HepG2 (cell line): ENCODE data around the gene SCP2. TPM values are rescaled to one million over a fixed set of nuclear protein-coding genes. Genes with fewer than 3 reads are reported as not detected.

ENCODE experiments used
- FIP1L1 ChIP-seq: fragments of 200-400 bp; formaldehyde crosslinking; IDR thresholded peaks from 2 replicates; pipeline ENCODE4 v1.6.1; 2018; ENCODE audit warnings: low read depth, mild to moderate bottlenecking, low read length, moderate library complexity, borderline replicate concordance; ENCODE audit not compliant: insufficient read depth
- HMG20A ChIP-seq: IDR thresholded peaks from 2 replicates; pipeline ENCODE4 v1.6.1; 2016; ENCODE audit warnings: borderline replicate concordance
- HNF4A ChIP-seq: sonication (generic); formaldehyde crosslinking; IDR thresholded peaks from 2 replicates; pipeline ENCODE4 v1.4.0; 2020; ENCODE audit warnings: missing genetic modification reagents
- HOXA3 ChIP-seq: sonication (generic); formaldehyde crosslinking; IDR thresholded peaks from 2 replicates; pipeline ENCODE4 v1.5.0; 2020; ENCODE audit warnings: missing genetic modification reagents
- HOXD1 ChIP-seq: sonication (generic); formaldehyde crosslinking; IDR thresholded peaks from 2 replicates; pipeline ENCODE4 v1.5.0; 2020; ENCODE audit warnings: missing genetic modification reagents
- KLF13 ChIP-seq: sonication (generic); formaldehyde crosslinking; IDR thresholded peaks from 2 replicates; pipeline ENCODE4 v1.4.0; 2020; ENCODE audit warnings: mild to moderate bottlenecking, missing genetic modification reagents
- MED8 ChIP-seq: sonication (generic); formaldehyde crosslinking; IDR thresholded peaks from 2 replicates; pipeline ENCODE4 v1.8.1; 2023; ENCODE audit warnings: mild to moderate bottlenecking, missing genetic modification reagents; ENCODE audit not compliant: insufficient replicate concordance
- MEIS1 ChIP-seq: sonication (generic); formaldehyde crosslinking; IDR thresholded peaks from 2 replicates; pipeline ENCODE4 v1.9.0; 2021; ENCODE audit warnings: mild to moderate bottlenecking, missing genetic modification reagents, moderate library complexity, borderline replicate concordance
- MLX ChIP-seq: IDR thresholded peaks from 2 replicates; pipeline ENCODE4 v1.6.1; 2016
- NFKBIZ ChIP-seq: IDR thresholded peaks from 2 replicates; pipeline ENCODE4 v1.6.1; 2018; ENCODE audit warnings: missing genetic modification reagents, missing compliant biosample characterization
- NR0B2 ChIP-seq: sonication (generic); formaldehyde crosslinking; IDR thresholded peaks from 2 replicates; pipeline ENCODE4 v1.4.0; 2020; ENCODE audit warnings: mild to moderate bottlenecking, missing genetic modification reagents
- PHF8 ChIP-seq: sonication (generic); formaldehyde crosslinking; IDR thresholded peaks from 2 replicates; pipeline ENCODE4 v1.5.0; 2020; ENCODE audit warnings: missing genetic modification reagents
- POLR2AphosphoS2 ChIP-seq: IDR thresholded peaks from 2 replicates; pipeline ENCODE4 v1.6.1; 2011; ENCODE audit warnings: low read depth, low read length, improper control_type of control experiment
- RBAK ChIP-seq: sonication (generic); formaldehyde crosslinking; IDR thresholded peaks from 2 replicates; pipeline ENCODE4 v1.5.1; 2020; ENCODE audit warnings: mild to moderate bottlenecking, missing genetic modification reagents
- SNAPC2 ChIP-seq: sonication (generic); formaldehyde crosslinking; IDR thresholded peaks from 2 replicates; pipeline ENCODE4 v1.8.1; 2022; ENCODE audit warnings: mild to moderate bottlenecking, missing genetic modification reagents
- TCF12 ChIP-seq, 2 experiments: fragments of 450-650 bp in 1 of 2; sonication (generic) in 1 of 2; formaldehyde crosslinking in 1 of 2; IDR thresholded peaks; 2 replicates each; pipeline versions ENCODE4 v1.6.1 to v1.8.0; 2017 to 2022; ENCODE audit warnings: antibody characterized with exemption in 1 of 2, mild to moderate bottlenecking in 1 of 2, missing genetic modification reagents in 1 of 2, moderate library complexity in 1 of 2
- TGIF2 ChIP-seq: IDR thresholded peaks from 2 replicates; pipeline ENCODE4 v1.6.1; 2016; ENCODE audit warnings: control low read depth, missing compliant biosample characterization
- TOE1 ChIP-seq: sonication (generic); formaldehyde crosslinking; IDR thresholded peaks from 2 replicates; pipeline ENCODE4 v1.4.0; 2020; ENCODE audit warnings: mild to moderate bottlenecking, missing genetic modification reagents
- UBTF ChIP-seq: sonication (generic); formaldehyde crosslinking; IDR thresholded peaks from 2 replicates; pipeline ENCODE4 v1.4.0; 2020; ENCODE audit warnings: mild to moderate bottlenecking, missing genetic modification reagents
- ZFP36 ChIP-seq: fragments of 150-350 bp; IDR thresholded peaks from 2 replicates; pipeline ENCODE4 v1.6.1; 2018; ENCODE audit warnings: borderline replicate concordance, low read length, low read depth; ENCODE audit not compliant: partially characterized antibody
- ZFYVE20 ChIP-seq: sonication (generic); formaldehyde crosslinking; IDR thresholded peaks from 2 replicates; pipeline ENCODE4 v1.8.0; 2023; ENCODE audit warnings: low read depth, mild to moderate bottlenecking, moderate library complexity, missing genetic modification reagents, borderline replicate concordance
- ZNF530 ChIP-seq: sonication (generic); formaldehyde crosslinking; IDR thresholded peaks from 2 replicates; pipeline ENCODE4 v1.5.0; 2020; ENCODE audit warnings: low read depth, mild to moderate bottlenecking, missing genetic modification reagents
- ZNF589 ChIP-seq: sonication (generic); formaldehyde crosslinking; conservative IDR thresholded peaks from 2 replicates; pipeline ENCODE4 v1.8.0; 2022; ENCODE audit warnings: mild to moderate bottlenecking, moderate library complexity, missing genetic modification reagents
- ZNF713 ChIP-seq: sonication (generic); formaldehyde crosslinking; IDR thresholded peaks from 2 replicates; pipeline ENCODE4 v1.4.0; 2020; ENCODE audit warnings: mild to moderate bottlenecking, missing genetic modification reagents
- polyA plus RNA-seq, 8 experiments: library from polyadenylated mRNA; depleted of rRNA in 3 of 8; stranded (reverse) in 7 of 8; unstranded in 1 of 8; fragments of >200 nt; fragmentation: Illumina TruSeq in 4 of 8; extraction: Trizol in 4 of 8; gene quantifications; 2 replicates each; pipeline versions ENCODE4 v1.2.1 to v1.2.3, GENCODE V29; 2011 to 2016; ENCODE audit warnings: low read depth in 4 of 8, missing spikeins in 1 of 8, mixed read lengths in 1 of 8; ENCODE audit not compliant: insufficient read depth in 1 of 8
- total RNA-seq, 5 experiments: library from RNA; depleted of rRNA; stranded (reverse); fragments of >200 nt; fragmentation: Illumina TruSeq; extraction: Trizol; gene quantifications; 2 replicates each; pipeline ENCODE4 v1.2.3, GENCODE V29; 2016; ENCODE audit warnings: low read depth in 1 of 5
- TF ChIP-seq, protein P1 (sequence below): IDR thresholded peaks from 2 replicates; pipeline ENCODE4 v1.6.1; 2016; ENCODE audit warnings: mild to moderate bottlenecking, missing biosample characterization, missing genetic modification reagents
- TF ChIP-seq, protein P2 (sequence below): sonication (generic); formaldehyde crosslinking; IDR thresholded peaks from 2 replicates; pipeline ENCODE4 v1.4.0; 2020; ENCODE audit warnings: mild to moderate bottlenecking, missing genetic modification reagents

SCP2 gene
- total and polyA plus RNA-seq, 2 of the 13 experiments (the other 11 are each of a cell fraction or from before 2014, with no cell fraction given): 59.0 to 133 TPM

DNA sequence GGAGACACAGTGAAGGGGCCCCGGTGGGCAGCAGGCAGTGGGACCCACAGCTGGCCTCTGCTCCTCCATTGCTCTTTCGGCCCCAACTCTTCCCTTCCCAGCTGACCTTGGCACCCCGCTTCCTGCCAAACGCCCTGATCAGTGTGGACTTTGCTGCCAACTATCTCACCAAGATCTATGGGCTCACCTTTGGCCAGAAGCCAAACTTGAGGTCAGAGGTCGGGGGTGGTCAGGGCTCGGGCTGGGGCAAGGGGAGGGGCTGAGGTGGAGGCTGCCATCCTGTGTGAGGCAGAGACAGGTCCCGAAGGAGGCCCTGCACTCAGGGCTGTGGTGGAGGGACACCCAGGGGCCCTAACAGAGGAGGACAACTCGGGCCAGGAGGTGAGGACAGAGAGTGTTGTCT is 148.7 kb downstream of the SCP2 start (continued):
- no peak for TF ChIP-seq UBTF (CRISPR knock-in tag)
- TF ChIP-seq FIP1L1: no peak
- no peak; the same call in 1 of the 2 replicates for TF ChIP-seq HMG20A (CRISPR knock-in tag)
- no peak for TF ChIP-seq MED8 (CRISPR knock-in tag)
- TF ChIP-seq TCF12 (IDR thresholded peaks at IDR 0.05): no peak
- no peak for TF ChIP-seq TCF12 (CRISPR knock-in tag; IDR thresholded peaks at IDR 0.05)
- TF ChIP-seq ZNF530: no peak
- no peak for TF ChIP-seq ZFYVE20
- TF ChIP-seq ZNF713 (CRISPR knock-in tag): no peak
- TF ChIP-seq, protein P1, sequence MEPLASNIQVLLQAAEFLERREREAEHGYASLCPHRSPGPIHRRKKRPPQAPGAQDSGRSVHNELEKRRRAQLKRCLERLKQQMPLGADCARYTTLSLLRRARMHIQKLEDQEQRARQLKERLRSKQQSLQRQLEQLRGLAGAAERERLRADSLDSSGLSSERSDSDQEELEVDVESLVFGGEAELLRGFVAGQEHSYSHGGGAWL (CRISPR knock-in tag): no peak
- no peak for TF ChIP-seq SNAPC2 (CRISPR knock-in tag)
- peak; percentile 85 for TF ChIP-seq HNF4A (CRISPR knock-in tag)
- no peak for TF ChIP-seq HOXA3 (CRISPR knock-in tag)
- no peak for TF ChIP-seq NFKBIZ
- no peak for TF ChIP-seq POLR2AphosphoS2
- TF ChIP-seq, protein P2, sequence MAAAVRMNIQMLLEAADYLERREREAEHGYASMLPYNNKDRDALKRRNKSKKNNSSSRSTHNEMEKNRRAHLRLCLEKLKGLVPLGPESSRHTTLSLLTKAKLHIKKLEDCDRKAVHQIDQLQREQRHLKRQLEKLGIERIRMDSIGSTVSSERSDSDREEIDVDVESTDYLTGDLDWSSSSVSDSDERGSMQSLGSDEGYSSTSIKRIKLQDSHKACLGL (CRISPR knock-in tag): no peak
- no peak for TF ChIP-seq TOE1
- TF ChIP-seq ZNF589: no peak
- no peak for TF ChIP-seq NR0B2 (CRISPR knock-in tag)
- no peak for TF ChIP-seq RBAK (CRISPR knock-in tag)
- no peak for TF ChIP-seq KLF13
- no peak for TF ChIP-seq PHF8 (CRISPR knock-in tag)
- TF ChIP-seq HOXD1 (CRISPR knock-in tag): no peak
- TF ChIP-seq MEIS1 (CRISPR knock-in tag): peak; percentile 59; the same call in 1 of the 2 replicates
- no peak for TF ChIP-seq TGIF2 (CRISPR knock-in tag)
- TF ChIP-seq MLX (CRISPR knock-in tag): no peak
- TF ChIP-seq ZFP36: no peak
